NCI-H146 treated with DMSO at 0.1 percent for 48 hours (cell line): Measurements from ENCODE around the gene LURAP1L.
A peak's percentile ranks its signal among the peaks of the same experiment; 100 is the strongest.

ENCODE experiments used
- DNase-seq: peaks from one replicate; lab custom pipeline; 2025; ENCODE audit not compliant: unreplicated experiment; lab: John Stamatoyannopoulos, UW

LURAP1L gene

DNA sequence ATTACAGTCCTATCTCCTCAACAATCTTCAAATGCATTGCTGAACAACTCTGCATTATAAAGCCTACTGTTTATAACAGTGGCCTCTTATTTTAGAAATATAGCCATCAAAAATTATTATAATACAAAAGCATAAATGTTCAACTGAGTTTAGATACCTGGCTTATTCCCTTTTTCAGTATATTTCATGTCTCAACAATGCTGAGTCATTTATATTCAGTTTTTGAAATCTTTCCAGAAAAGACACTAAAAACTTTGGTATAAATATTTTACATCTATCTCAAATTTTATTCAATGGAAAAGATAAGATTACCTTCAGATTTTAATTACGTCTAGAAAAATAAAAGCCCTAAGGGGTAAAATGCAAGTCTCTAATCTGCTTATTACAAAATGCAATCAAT, 37.9 kb downstream of the LURAP1L start:
- no peak for DNase-seq

DNA sequence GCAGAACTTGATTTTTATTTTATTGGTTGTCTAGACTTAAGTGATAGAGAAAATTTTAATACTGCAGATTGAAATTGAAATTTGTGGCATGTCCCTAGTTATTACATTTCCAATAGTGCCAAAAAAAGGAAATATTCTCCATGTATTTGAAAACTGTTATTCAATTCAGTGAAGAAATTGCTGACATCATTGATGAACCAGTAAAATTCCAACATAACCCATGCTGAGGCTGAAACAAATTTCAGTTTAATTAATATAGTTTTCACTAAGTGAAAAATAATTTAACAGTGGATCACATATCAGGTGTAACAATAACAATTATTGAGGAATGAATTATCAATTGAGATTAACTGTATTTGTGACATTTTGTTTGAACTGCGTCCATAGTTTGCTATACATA, 38.7 kb downstream of the LURAP1L start:
- no peak for DNase-seq

DNA sequence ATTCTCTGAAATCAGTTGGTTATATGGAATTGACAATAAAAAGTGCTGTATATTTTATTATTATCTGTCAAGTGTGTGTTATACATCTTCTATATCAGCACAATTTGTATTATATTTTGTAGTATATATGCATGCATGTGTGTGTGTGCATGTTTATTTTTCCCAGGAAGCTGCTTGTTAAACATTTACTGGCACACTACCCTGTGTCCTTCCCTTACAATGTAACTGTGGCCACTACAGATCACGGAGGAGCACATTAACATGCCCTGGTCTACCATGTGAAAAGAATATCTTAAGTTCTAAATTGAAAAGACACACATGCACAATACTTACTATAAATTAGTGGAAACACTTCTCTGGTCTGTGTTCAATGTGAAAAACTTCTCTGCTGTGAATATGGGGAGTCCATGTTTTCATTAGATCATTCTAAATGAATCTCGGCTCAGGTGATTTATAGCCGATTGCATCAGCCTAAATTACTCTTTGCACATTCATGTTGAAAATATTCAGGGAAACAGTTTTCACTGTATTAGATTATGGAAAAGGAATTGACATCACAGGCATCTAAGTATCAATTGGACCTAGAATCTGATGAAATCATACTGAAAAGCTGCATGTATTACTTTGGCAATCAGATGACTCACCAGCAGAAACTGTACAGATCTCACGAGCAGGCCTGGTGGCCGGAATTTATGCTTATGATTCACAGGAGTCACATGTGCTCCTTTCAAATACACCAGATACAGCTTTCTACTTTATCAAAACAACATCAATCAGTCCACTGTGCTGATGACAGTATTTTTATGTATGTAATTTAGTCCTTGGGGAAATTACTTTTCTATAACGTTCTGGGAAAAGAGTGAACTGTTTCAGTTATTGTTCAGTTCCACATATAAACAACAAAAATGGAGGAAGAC, 39.4 kb downstream of the LURAP1L start:
- peak; percentile 82 for DNase-seq

DNA sequence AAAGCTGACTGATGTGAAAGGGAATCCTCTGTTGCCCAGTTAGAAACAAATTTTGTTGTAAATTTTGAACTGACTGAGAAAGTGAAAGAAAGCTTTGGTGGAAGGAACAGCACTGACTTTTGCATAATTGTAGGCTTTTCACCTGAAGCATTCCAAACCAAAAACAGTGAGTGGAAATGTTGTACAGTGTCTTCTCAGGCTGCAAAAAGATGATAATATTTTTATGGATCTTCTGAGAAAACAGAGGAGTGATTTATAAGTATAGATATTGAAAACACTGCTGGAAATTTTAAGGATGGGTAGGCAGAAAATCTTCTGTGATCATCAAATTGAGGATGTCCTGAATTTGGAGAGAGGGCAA, 40.0 kb downstream of the LURAP1L start:
- DNase-seq: no peak

DNA sequence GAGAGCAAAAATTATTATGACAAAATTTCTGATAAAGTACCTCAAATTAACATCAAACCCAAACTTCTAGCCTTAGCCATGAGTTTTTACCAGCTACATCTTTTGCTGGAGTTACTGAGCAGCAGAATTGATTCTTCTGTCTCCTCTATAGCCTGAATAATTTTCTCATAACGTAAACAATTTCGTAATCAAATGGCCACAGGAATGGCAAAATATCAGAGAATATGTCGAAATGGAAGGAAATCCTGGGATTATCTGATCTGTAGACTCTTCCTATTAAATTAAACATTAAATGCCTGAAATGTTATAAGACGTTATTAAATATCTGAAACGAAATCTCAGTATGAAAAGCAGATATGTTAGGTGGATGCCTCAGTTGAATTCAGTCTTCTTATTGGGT, 41.1 kb downstream of the LURAP1L start:
- DNase-seq: no peak

DNA sequence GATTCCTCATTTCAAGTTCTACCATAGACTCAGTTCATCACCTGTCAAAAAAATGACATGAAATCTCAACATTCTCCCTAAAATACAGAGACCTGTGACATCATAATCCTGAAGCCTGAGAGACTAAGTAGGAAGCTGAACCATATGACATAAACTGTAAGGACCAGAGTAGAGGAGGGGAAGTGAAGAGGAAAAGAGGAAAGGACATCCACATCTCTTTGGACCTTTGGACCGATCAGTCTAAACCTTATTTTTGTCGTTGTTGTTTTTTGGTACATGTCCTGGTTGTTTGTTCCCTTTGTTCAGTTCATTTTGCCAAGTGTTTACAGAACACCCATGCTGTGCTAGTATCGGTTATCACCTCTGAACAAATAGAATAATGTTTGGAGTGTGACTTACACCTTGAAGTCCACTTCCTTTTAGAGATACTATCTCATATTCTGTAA, 41.9 kb downstream of the LURAP1L start:
- DNase-seq: peak; percentile 64

DNA sequence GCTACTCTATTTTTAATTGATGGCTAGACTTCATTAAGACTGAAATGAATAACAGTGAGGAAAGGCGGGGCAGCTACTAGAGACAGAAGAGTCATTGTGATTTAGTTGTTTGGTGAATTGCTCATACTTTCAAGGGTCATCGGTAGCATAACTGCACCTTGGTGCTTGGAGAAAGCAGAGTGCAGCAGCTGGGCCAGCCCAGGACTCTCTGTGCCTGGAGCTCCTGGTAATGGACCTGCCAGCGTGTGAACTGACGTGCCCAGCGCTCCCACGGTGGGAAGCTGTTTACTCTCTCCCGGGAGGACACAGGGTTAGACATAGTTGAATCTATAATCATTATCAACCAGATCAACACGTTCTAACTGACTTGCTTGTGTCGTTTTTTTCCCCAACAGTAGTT, 42.9 kb downstream of the LURAP1L start:
- peak; percentile 36 for DNase-seq

DNA sequence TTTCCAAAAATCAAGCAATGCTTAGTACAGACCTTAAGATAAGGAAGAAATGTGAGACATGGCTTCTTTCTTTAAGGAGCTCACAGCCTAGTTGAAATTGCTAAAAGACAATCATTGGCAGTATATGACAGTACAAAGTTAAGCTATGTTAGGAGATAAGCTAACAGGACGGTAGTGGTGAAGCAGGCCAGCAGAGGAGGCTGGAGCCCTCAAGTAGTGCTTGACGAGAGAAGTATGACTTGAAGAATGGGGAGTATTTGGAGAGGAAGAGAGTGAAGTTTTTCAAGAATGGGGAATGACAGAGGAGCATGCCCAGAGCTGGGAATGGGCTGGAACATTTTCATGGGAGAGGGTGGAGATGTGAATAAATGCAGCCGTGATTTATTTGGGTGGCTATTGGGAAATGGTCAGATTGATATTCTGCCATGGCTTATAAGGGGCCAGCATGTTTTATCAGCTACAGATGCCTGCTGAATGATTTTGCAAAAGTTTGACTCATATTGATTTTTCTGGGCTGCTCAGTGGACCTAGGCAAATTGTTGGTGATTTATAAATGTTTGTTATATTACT, 43.7 kb downstream of the LURAP1L start:
- no peak for DNase-seq

DNA sequence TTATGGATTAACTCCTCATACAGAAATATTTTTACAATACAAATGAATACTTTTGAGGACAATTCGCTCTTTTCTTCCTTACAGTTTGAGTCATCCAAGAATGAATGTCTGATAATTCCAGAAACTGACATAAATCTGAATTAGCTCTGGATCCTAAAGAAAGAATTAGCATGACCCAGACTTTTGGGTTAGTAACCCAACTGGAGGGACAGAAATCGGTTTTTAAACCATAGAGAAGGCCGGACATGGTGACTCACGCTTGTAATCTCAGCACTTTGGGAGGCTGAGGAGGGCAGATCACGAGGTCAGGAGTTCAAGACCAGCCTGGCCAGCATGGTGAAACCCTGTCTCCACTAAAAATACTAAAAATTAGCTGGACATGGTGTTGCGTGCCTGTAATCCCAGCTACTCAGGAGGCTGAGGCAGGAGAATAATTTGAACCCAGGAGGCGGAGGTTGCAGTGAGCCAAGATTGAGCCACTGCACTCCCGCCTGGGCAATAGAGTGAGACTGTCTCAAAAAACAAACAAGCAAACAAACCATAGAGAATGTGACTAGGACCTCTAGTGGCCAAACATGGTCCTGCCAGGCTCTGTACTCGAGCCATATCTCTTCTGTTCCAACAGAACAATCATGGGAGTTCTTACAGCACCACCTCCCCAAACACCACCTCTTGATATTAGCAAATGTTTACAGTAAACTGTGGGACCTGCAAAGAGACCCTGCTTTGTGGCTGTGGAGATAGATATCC, 44.8 kb downstream of the LURAP1L start:
- no peak for DNase-seq

DNA sequence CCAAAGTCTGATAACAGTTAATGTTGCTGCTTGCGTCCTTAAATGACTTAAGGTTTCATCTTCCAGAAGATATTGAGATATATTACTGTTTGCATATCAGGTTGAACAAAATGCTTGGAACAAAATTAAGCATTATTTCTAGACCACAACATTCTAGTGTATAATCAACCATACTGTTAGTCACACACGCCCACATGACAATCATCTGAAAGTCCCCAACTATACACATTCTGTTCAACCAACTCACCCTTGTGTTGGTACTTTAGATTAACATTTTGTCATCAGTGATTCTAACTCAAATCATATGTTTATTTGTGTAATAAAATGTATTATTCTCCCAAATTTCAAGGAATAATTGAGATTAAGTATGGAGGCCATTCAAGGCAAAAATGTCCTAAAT, 47.3 kb downstream of the LURAP1L start:
- DNase-seq: no peak

DNA sequence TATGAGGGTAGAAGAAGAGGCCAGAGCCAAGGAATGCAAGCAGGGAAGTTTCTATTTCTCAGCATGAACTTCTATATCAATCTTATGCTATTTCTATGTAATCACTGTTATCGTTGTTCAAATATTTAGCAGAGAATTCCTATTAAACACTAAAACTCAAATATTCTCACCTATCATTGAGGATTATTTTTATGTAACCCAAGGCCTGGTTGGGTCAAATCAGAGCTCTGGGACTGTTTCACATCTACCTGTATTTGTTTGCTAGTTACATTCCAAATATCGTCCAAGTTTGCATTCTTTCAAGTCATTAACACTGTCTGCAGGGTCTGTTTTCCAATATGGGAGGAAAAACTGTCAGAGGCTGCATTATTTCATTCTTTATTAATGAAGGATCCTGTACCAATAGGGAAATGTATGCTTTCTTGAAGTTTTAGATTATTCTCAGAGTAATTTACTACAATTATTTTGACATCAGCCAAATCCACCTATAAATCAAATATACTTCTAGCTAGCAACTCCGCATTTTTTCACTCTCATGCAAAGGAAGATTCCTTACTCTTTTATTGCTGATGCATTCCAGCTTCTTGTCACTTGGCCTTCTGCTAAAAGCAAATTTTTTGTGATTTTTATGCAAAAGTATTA, 52.2 kb downstream of the LURAP1L start:
- no peak for DNase-seq

DNA sequence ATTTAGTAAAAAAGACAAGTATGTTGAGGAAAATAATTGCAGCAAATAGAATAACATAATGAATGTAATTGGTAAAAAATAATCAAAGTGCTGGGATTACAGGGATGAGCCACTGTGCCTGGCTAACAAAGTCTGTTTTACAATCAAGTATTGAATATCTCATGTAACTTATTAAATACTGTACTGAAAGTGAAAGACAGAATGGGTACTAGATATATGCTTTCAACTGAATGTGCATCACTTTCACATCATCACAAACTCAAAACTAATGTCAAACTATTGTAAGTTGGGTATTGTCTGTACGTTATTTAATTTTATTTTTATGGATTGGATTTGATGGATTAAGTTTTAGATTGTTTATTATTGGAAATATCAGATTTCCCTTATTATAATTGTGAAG, 58.9 kb downstream of the LURAP1L start:
- DNase-seq: no peak

DNA sequence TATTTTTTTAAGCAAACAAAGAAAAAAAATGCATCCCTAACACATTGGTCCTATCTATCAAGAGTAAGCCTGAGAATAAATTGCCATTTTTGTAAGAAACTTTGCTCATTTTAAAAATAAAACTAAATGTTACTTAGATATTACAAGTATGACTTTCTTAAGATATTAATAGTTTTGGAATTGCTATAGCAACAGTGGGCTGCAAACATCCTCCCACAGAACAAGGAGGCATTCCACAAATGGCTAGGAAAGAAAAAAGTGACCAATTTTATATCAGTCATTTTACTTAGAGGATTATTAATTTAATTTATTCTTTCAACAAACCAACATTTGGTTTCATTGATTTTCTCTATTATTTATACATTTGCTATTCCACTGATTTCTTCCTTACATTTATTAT, 63.7 kb downstream of the LURAP1L start:
- no peak for DNase-seq

DNA sequence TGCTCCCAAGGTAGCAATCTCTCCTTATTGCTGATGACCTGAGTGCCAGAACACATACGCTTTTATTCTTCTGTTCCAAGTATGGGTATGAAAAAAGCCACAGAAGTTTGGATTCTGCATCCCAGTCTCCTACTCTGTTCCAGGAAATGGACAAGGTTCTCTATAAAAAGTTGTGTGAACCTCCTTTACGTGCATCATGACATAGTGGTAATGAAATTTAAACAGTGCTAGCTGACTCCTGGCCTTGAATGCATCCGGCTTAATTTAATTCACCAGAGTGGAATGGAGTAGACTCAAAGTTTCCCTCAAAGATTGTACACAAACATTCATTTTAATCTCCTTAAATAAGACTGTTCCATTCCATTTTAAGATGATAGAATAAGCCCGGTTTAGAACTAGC, 68.9 kb downstream of the LURAP1L start:
- no peak for DNase-seq

DNA sequence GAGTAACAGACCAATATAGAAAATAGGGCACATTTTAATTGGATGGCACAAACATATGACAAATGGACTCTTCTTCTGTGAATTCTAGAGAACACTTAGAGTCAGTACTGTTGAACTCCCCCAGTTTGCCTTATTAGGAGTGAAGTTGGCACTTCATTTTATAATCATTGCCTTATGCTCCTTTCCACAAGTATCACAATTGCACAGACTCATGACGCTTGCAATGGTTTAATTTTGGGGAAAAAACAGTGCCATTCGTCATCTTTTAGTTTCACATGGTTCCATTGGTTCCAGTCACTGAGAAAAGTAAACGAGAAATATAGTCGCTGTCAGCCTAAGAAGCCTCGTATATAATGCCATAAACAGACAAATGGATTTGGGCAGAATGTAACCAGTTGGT, 71.2 kb downstream of the LURAP1L start:
- DNase-seq: no peak

DNA sequence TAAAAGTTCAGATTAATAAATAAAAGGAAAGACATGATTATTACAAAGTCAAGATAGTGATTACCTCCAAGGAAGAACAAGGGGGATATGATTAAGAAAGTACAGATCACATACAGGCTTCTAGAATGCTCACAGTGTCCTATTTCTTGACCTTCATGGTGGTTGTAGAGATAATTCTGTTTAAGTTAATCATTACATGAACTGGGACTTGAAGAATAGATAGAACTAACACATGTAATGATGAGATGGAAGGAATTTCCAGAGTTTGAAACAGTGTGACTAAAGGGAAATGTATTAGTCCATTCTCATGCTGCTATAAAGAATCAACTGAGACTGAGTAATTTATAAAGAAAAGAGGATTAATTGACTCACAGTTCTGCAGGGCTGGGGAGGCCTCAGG, 72.7 kb downstream of the LURAP1L start:
- DNase-seq: no peak

DNA sequence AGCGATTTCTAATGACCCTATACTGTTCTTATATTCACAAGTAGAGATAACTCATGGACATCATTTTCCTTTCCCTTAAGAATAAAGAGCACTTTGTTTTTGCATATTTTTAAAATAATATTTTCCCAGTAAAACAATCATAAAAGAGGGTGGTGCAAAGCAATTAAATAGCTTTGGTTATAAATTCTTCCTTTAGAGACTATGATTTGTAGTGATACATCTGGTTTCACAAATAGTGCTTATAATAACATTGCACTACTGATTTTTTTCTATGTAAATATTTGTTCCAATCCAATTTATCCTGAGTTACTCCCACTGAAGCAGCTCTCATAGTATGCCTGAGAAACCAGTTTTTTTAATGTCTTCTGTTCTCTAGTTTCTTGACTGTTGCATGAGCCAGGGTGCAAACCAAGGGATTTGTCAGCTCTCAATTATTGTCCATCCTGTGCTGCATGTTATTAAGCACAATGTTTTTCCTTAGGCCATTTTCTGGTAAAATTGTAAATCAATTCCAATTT, 74.7 kb downstream of the LURAP1L start:
- peak; percentile 49 for DNase-seq

DNA sequence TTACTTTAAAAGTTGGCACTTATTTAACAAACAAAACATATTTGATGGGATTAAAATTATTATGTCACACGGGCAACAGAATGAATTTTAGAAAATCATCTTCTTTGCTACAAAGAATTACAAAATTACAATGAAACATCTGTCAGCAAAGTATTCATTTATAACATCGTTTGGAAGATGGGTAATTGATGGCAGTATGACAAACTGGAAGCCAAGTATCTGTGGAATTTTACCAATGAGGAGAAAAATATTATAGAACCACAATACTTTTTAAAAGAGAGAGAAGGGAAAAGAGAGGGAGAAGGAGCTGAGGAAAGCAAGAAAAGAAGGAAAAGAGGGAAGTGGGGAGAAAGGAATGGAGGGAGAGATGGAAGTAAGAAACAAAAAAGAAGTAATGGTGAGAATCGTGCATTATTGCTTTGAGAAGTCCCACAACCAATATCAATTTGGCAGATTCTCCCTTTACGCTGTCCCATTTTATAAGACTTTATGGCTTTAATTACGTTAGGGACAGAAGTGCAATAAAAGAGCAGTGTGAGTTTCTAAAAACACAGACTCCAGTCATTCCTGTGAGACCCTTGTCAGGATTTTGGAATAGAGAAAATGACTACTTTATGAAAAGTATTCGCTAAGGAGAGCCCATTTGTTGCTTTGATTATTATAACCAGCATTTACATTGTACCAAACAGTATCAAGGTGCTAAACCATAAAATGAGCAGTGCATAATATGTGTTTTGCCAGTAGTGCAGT, 76.7 kb downstream of the LURAP1L start:
- DNase-seq: no peak

DNA sequence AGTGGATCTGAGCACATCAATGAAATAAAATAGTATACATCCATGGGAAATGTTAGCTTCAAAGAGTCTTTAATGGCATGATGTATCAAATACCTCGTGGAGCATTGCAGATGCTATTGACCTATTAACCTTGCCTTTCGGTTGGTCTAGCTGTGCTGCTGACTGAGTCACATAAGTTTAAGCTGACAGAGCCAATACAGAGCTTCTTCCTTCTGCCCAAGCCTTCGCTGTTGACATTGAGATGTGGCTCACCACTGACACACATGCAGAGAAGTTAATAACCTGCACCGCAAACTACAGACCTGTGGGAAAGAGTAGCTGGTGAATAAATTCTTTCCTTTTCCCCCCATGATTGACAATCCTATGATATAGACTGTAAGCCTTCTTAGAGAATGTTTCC, 78.2 kb downstream of the LURAP1L start:
- no peak for DNase-seq

DNA sequence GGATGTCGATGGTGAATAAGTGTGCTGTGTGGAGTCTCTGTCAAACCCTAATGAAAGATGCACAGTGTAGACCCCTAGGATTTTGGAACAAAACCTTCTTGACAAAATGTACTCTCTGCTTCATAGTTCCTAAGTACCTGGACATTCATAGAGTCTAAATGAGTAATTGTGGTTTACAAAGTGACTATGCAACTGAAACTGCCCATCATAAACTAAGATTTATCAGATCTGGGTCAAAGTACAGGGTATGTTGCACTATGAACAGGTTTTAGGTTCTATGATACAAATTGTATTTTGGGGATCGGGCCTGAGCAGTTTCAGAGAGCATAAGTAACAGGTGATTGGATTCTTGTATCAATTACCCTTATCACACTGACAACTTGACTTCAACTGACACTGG, 79.4 kb downstream of the LURAP1L start:
- DNase-seq: no peak

DNA sequence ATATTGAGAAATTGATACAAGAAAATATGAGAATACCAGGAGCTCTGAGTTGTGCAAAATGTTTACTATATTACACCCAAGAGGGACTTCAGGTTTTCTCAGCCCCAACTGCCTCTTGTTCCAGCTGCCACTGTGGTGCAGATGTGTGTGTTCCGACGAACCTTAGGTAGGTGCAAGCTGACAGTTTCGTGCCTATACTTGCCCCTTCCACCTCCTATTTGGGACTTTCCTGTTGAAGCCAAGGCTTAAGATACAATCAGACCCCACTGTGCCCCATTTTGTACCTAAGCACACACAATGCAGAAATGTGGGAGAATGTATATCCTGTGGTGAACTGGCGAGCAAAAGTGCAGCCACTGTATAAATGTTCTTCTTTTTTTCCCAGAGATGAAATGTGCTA, 80.2 kb downstream of the LURAP1L start:
- no peak for DNase-seq
